ENCODE measurements around the gene PRR19.

Gene PRR19

DNA sequence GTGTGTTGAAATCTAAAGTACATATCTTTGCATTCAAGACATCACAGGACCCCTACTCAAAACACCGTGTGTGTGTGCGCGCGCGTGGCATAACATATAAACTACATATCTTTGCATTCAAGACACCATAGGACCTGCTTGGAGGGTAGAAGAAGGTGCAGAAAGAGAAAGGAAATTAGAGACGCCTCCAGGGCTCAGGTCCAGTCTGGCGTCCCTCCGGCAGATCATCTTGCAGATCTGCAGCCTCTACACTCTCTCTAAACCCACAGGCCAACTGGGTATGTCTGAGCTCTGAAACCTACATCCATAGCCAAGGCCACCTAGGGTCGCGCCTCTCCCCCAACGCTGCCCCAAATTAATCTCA lies 1.2 kb downstream of the PRR19 start:
- no peak for DNase-seq

DNA sequence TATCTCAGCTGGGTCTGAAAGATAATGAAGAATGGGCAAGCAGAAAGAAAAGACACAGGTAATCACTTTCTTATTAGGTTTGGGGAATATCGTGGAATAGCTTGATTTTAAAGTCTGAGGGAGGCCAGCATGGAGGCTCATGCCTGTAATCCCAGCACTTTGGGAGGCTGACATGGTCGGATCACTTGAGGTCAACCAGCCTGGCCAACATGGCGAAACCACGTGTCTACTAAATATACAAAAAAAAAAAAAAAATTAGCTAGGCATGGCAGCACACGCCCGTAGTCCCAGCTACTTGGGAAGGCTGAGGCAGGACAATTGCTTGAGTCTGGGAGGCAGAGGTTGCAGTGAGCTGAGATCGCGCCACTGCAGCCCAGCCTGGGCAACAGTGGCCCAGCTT lies 1.9 kb downstream of the PRR19 start:
- no peak for DNase-seq

DNA sequence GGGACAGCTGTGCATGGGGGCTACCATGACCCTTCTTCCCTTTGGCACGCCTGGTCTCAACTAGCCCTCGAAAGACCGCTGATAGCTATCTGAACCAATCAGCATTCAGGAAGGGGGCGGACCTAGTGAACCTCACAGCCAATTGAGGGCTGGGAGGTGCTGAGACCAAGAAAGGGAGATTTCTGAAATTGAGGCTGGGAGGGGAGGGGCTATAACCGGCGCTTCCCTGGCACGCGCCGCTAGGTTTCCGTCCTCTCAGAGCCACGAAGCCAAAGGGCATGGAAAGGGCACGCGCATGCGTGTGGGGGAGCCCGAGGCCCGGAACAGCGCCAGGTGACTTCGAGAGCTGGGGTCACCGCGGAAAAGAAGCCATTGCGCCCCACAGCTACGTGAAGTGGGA lies 4.7 kb downstream of the PRR19 start:
- DNase-seq = peak; percentile 41

DNA sequence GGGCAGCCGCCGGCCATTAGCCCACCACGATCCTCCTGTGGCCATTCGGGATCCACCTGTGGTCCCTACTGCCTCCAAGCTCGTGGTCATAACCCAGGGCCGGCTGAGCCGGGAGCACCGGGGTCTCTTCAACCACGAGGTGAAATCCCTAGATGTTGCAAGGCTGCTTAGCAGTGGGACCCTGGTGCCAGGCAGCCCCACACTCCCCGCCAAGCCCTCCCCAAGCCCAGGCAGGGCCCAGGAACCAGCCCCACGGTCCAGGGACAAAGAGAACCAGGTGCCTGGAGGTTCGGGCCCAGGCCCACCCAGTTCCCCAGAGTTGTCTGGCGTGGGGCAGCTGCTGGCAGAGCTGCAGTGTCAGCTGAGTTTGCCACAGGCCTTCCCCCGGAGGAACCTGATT lies 7.8 kb downstream of the PRR19 start:
- no peak for DNase-seq

DNA sequence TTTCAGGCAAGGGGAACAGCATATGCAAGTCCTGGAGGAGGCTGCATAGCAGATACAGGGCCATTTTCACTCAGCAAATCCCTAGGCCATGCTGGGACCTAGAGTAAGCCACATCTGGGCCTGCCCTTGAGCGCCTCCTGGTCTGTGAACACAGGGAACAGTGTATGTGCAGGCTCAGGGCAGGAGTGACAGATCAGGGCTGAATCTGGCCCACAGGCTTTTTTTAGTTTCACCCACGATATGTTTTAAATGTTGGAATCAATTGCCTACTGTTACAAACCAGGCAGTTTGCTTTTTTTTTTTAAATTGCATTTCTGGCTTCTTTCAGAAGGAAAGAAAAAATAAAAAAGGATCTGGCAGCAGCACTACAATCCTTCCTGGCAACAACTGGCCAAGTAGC lies 9.7 kb downstream of the PRR19 start:
- no peak for DNase-seq

DNA sequence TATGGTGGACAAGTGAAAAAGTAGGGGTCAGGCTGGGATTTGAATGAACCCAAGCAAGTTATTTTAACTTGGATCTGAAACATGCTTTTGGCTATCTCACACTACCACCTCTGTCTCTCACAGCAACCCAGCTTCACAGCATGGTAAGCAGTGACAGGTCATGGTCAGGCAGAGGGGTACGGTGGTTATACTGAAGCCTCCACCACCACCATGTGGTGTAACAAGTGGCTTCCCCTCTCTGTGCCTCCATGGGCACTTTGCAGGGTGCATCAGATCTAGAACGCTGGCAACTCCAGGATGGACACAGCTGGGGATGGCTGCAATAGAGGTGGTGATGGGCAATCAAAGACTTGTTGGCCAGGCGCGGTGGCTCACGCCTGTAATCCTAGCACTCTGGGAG lies 10.4 kb downstream of the PRR19 start:
- DNase-seq = no peak

DNA sequence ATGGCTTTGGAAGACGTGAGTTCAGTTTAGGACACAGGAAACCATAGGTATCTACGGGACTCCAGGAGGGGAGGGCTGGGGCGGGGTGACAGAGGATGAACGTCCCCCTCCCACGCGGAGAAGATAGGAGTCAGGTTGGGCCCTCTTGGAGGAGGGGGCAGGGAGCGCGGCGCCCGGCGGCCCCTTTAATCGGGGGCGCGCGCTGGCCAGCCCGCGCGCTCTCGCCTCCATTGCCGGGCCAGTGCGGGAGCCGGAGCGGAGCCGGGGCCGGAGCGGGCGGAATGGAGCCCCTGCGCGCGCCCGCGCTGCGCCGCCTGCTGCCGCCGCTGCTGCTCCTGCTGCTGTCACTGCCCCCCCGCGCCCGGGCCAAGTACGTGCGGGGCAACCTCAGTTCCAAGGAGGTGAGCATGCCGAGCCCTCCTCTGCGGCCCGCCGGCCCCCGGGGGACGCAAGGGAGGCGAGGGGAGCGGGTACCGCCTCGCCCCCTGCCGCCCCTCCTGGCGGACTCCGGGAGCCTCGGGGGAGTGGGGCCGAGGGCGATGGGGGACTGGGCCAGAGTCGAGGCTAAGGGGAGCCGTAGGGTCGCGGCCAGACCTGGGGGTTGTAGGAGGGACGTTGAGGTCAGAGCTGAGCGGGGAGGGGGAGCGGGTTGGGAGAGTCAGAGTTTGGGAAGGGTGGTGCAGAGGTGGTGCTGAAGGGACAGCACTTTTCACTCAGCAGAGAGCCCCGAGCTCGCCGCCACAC lies 11.3 kb downstream of the PRR19 start, which contains the start of gene TMEM145:
TMEM145 (plus strand) TSS at position 214 of the 744 bp plus-strand sequence; CDS start at position 282, 68 bp downstream.
- DNase-seq = peak; percentile 31

DNA sequence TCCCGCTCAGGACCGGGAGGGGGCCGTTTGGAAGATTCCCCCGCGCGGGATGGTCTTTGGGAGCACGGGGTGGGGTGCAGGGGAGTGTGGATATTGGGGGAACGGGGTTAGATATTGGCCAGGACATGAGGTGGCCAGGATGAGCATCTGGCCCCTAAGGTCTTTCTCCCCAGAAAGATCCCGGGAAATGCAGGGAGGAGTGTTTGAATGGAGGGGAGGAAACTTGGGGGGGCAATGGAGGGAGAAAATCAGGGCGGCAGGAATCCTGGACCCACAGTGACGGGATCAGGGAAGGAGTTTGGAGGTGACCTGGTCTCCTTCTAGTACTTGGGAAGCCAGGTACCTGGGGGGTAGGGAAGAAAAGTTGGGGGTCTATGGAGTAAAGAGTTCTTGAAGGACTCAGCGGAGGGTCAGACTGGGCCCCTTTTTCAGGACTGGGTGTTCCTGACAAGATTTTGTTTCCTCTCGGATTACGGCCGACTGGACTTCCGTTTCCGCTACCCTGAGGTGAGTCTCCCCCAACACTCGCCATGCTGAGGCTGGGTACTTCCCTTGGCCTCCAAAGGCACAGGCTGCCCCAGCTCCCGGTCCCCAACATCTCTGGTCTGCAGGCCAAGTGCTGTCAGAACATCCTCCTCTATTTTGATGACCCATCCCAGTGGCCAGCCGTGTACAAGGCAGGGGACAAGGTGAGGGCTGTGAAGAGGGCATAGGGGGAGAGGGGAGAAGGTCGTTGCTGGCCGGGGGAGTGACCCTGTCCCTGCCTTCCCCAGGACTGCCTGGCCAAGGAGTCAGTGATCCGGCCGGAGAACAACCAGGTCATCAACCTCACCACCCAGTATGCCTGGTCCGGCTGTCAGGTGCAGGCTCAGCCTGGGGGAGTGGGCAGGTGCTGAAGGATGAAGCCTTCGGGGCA lies 12.2 kb downstream of the PRR19 start:
- DNase-seq = no peak

DNA sequence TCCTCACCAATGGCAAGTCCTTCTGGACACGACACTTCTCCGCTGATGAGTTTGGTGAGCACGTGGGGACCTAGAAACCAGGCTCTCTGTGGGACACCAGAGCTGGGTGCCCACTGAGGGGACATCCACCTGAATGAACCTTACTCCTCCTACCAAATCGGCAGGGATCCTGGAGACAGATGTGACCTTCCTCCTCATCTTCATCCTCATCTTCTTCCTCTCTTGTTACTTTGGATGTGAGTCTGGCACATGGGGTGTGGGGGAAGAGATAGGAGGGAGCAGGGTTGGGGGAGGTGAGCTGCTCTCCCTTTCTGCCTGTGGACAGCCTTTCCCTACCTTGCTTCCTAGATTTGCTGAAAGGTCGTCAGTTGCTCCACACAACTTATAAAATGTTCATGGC lies 13.1 kb downstream of the PRR19 start:
- DNase-seq = no peak

DNA sequence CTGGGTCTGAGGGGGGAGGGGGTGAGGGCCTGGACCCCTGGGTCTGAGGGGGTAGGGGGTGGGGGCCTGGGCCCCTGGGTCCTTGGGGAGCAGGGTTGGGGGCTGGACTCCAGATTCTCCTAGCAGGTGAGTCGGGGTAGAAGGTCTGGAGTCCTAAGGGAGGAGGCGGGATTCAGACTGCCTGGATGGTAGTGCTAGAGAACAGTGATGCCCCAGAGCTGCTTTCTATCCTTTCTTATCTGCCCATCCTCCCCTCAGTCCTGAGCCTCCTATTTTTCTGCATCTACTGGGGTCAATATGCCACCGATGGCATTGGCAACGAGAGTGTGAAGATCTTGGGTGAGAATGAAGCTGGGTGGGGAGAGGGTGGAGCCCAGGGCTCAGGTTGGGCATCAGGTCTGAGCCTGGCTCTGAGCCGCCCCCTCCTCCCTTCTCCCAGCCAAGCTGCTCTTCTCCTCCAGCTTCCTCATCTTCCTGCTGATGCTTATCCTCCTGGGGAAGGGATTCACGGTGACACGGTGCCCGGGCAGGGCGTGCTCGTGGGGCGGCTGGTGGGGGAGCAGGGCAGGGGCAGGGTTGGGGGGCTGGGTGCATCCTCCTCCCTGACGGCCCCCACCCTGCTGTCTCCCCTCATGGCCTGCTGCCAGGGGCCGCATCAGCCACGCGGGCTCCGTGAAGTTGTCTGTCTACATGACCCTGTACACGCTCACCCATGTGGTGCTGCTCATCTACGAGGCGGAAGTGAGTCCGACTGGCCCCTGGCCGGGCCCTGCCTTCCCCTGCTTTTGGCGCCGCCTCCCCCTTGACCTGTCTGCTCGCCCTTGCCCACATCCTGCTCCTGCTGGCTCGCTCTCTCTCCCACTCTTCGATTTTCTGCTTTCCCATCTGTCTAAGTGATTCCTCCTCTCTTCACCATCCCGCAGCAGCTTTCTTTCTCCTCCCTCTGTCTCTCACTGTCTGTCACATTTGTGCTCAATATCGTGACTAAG lies 14.6 kb downstream of the PRR19 start:
- DNase-seq = no peak

DNA sequence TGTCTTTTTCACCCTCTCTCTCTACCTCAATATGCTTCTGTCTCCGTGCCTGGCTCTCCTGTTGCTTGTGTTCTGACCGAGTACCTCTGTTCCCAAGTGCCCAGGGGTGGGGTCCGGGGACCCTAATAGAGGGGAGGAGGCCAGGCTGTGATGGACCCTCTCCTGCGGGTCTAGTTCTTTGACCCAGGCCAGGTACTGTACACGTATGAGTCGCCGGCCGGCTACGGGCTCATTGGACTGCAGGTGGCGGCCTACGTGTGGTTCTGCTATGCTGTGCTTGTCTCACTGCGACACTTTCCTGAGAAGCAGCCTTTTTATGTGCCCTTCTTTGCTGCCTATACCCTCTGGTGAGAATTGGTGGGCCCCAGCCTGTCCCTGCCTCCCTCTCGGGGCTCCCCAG lies 15.6 kb downstream of the PRR19 start:
- DNase-seq = no peak

DNA sequence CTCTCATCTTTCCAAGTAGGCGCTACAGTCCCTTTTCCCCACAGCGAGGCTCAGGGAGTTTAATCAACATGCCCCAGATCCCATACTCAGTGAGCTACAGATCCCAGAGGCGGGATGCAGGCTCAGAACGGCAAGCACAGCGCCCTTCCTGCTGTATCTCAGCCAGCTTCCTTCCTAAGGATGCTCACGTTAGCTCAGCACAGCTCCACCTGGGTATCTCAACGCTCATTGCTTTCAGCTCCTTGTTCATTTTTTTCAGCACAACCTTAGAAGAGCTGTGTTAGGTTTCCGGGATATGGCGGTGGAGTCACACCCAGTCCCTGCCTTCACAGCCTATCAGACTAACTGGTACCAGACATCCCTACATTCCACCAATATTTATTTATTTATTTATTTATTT lies 20.4 kb downstream of the PRR19 start:
- DNase-seq = no peak

DNA sequence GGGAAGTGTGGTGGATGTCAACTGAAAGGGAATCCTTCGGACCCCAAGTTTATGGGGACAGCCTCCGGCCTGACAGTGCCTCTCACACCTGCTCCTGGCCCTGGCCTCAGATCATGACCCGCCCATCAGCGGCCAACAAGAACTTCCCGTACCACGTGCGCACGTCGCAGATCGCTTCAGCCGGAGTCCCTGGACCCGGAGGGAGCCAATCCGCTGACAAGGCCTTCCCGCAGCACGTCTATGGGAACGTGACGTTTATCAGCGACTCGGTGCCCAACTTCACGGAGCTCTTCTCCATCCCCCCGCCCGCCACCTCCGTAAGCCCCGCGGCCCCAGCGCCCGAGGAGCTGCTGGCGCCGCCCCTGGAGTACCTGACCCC lies 21.5 kb downstream of the PRR19 start:
- no peak for DNase-seq

DNA sequence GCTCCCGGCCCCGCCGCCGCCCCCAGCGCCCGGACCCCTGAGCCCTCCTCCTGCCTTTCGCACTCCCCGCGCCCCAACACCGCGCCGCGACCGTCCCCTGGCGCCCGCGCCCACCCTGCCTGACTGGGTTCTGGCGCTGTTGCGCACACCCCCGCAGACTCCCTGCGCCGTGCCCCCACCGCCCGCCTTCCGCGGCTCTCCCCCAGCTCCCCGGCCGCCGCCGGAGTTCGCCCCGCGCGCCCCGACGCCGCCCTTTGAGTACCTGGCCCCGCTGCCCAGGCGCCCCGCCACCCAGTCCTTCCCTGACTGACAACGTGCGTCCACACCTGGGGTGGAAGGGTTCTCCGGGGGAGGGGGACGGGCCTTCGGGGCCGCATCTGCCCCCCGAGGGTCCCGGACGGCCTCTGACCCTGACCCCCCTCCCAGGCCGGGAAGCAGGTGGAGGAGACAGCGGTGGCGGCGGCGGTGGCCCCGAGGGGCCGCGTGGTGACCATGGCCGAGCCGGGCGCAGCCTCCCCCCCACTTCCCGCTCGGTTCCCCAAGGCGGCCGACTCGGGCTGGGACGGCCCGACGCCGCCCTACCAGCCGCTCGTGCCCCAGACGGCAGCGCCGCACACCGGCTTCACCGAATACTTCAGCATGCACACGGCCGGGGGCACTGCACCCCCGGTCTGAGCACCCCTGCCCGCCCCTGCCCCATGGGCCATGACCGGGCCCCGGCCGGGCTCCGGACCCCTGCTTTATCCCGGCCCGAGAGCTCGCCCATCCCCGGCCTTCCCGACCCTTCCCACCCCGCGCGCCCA lies 22.1 kb downstream of the PRR19 start:
- DNase-seq = peak; percentile 33

DNA sequence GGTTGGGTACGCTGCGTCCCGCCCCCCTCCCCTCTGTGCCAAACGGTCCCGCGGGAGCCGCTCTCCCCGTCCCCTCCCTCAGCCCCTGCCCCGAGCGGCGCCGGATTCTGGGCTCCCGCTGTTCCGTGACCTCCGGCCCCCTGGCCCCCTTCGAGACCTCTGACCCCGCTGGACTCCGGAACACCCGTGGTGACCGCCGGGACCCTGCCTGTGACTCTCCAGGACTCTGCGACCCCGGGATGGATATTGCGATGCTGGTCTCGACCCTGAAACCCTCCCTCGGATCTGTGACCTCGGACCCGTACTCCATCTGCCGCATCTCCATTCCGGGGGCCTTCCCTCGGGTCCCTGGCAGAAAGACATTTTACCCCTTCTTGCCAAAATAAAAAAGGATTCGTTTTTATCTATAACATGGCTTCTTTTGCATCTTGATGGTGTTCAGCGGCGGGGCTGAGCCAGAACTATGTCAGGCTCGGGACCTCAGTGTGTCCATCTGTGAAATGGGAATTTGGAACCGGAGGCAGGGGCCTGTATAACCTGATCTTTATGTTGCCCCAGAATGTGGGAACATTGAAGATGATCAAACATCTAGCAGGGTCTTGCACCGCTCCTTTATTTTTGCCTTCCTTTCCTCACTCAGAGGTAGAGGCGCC lies 22.8 kb downstream of the PRR19 start:
- no peak for DNase-seq

DNA sequence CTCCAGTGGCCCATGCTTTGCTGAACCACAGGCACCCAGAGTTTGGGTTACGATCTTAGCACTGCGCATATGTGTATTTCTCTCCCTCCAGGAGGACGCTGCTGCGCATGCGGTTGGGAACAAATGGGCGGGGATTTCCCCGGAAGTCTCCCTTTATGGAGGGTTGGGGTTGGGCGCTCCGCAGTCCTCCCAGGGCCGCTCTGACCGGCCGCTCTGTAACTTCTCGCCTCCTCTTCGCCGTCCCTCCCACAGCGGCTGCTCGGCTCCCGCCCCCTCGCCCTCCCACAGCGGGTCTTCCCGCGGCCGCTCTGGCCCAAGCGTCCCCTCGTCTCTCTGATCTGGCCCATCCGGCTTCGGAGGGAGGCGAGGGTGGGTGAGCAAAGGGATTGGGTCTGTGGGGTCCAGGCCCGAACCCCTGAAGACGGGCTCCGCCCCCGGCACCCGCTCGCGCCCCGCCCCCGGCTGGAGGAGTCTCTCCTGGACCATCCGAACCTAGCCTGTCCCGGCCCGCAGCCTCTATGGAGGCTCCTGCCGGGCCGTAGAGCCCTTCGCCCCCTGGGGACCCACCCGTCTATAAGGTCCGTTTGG lies 23.5 kb downstream of the PRR19 start, which contains the start of gene MEGF8:
MEGF8 (plus strand) TSS at position 328 of the 588 bp plus-strand sequence. CDS start 609 bp downstream, outside the sequence.
- peak; percentile 99 for DNase-seq

DNA sequence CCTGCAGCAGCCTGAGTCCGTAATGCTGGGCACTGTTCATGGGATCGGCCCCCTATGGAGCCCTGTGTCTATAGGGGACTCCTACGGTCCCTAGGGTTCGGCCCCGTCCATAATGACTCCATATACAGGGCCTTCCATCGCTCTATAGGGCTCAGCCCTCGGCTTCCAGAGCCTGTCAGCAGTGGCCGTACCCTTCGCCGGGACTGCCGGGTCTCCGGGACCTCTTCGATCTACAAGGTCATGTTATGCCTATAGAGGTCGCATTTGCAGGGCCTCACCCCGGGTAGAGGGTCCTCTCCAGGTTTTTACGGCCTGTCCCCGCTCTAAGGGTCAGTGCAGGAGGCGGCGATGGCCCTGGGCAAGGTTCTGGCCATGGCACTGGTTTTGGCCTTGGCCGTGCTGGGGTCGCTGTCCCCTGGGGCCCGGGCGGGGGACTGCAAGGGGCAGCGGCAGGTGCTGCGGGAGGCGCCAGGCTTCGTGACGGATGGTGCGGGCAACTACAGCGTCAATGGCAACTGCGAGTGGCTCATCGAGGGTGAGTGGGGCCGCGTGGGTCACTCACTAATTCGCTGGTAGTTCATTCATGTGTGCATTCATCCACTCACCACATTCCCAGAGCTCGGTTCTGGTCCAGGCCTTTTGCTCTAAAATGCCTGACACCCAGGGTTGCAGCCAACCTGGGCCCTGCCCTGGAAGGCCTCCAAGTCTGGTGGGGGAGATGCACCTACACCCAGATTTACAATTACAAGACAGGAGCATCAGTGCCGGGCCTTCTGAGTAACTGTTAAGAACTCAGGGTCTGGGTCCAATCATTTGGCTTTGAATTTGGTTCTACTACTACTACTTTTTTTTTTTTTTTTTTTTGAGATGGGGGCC lies 24.2 kb downstream of the PRR19 start:
- peak; percentile 17 for DNase-seq

DNA sequence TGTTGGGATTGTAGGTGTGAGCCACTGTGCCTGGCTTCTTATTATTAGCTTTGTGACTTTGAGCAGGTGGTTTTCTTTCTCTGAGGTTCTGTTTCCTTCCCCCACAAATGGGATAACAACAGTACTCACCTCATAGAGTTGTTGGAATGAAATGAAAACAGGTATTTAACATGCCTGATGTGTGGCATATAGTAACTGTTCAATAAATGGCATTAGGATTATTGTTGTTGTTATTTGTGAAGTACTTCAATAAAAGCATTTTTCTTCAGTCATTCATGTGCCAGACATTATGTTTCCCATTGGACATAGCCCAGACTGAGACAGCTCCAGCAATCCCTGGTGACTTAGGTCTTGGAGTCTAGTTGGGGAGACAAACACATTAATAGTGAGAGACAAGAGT lies 25.0 kb downstream of the PRR19 start:
- DNase-seq = no peak

DNA sequence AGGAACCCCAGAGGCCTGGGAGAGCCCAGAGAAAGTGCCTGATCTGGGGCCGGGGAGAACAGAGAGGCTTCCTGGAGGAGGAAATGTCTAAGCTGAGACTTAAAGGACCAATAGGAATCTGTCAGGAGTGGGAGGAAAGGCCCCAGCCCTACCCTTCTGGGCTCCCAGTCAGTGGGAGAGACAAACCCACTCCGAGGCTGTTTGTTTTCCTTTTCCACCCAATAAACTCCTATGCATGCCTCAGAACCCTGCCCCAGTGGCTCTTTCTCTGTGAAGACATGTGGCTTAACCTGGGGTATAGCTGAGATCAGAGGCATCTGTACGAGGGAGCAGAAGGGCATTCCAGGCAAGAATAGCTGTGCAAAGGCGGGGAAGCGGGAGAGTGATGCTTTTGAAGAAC lies 25.4 kb downstream of the PRR19 start:
- no peak for DNase-seq

DNA sequence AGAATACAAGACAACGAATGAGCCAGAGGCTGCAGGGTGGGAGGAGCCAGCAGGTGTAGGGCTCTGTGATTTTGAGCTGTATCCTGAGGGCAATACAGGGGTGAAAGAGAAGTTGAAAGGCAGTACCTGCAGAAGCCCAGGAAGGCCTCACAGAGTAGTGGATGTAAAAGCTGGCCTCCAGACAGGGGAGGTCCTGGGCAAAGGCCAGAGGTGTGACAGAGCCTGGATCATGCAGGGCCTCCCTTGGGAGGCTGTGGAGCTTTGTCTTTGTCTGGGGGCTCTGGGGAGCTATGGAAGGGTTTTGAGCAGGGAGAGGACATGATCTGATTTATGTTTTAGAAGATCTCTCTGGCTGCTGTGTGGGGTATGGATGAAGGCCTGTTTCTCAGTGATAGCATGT lies 26.2 kb downstream of the PRR19 start:
- no peak for DNase-seq
